A549 (cell line): ENCODE data around the gene SF3B4. TPM values are rescaled to one million over a fixed set of nuclear protein-coding genes. Genes with fewer than 3 reads are reported as not detected.
"Not testable (repeated sequence)": the region's sequence is repeated elsewhere in the genome, so short reads cannot be mapped to it uniquely, and the experiment has no call there.

ENCODE experiments used
- ATAC-seq, 2 experiments: fragments of 200-7000 bp in 1 of 2; fragments of >200 bp in 1 of 2; cut with Nextera tagmentation in 1 of 2; cut with Tn5 transposase in 1 of 2; 3 replicates each; pipeline versions ENCODE4 v1.8.0 to v1.9.1; 2018 to 2020; ENCODE audit warnings: mild to moderate bottlenecking in 1 of 2, moderate library complexity in 1 of 2
- CTCF ChIA-PET: fragments of 300-600 bp; sonication (Branson Sonifier 250); formaldehyde crosslinking; extraction: SDS; loops from one replicate; lab custom pipeline; 2021; ENCODE audit warnings: antibody characterized with exemption, inconsistent platforms; lab: Yijun Ruan, JAX
- POLR2A ChIA-PET: fragments of 350-600 bp; formaldehyde crosslinking; extraction: SDS; loops from one replicate; lab custom pipeline; 2021; ENCODE audit warnings: antibody characterized with exemption, inconsistent platforms; lab: Yijun Ruan, JAX
- DNase-seq, 2 experiments: peaks; one replicate each; pipeline versions ENCODE4 v3.0.0 to v3.0.0-alpha.2; 2011 to 2016; ENCODE audit warnings: low read depth in 1 of 2, low spot score in 1 of 2
- FAIRE-seq: peaks from 2 replicates; lab custom pipeline; 2011; peaks lifted over from hg19 to GRCh38; lab: Jason Lieb, UNC
- H3K27ac ChIP-seq, 2 experiments: fragments of >200 bp; sonication (Bioruptor Twin); formaldehyde crosslinking; 3 replicates each; pipeline ENCODE4 v1.5.1; 2016 to 2017
- H3K4me1 ChIP-seq: fragments of >200 bp; sonication (Bioruptor Twin); formaldehyde crosslinking; 3 replicates; pipeline ENCODE4 v1.6.1; 2016
- H3K4me2 ChIP-seq: fragments of >200 bp; sonication (Bioruptor Twin); formaldehyde crosslinking; 3 replicates; pipeline ENCODE4 v1.6.1; 2016
- H3K4me3 ChIP-seq: fragments of >200 bp; sonication (Bioruptor Twin); formaldehyde crosslinking; 3 replicates; pipeline ENCODE4 v1.5.1; 2016
- H3K9me3 ChIP-seq: fragments of >200 bp; sonication (Bioruptor Twin); formaldehyde crosslinking; 3 replicates; pipeline ENCODE4 v1.6.1; 2016
- ATOH8 ChIP-seq: fragments of 250-450 bp; sonication (Bioruptor Pico); IDR thresholded peaks from 2 replicates; pipeline ENCODE4 v1.5.0; 2020; ENCODE audit warnings: low read depth, mild to moderate bottlenecking, moderate library complexity
- BCL3 ChIP-seq: fragments of >200 bp; sonication (Bioruptor Twin); formaldehyde crosslinking; IDR thresholded peaks from 3 replicates; pipeline ENCODE4 v1.6.1; 2016
- CEBPB ChIP-seq, 2 experiments: fragments of >200 bp in 1 of 2; sonication (Bioruptor Twin) in 1 of 2; formaldehyde crosslinking in 1 of 2; IDR thresholded peaks; 2 replicates each; pipeline ENCODE4 v1.6.1; 2012 to 2016
- CHD2 ChIP-seq: fragments of 150-350 bp; IDR thresholded peaks from 2 replicates; pipeline ENCODE4 v1.6.1; 2014; ENCODE audit warnings: low read length; ENCODE audit not compliant: partially characterized antibody
- E2F6 ChIP-seq: IDR thresholded peaks from 2 replicates; pipeline ENCODE4 v1.6.1; 2012; ENCODE audit warnings: low read depth, borderline replicate concordance
- GATA3 ChIP-seq: IDR thresholded peaks from 2 replicates; pipeline ENCODE4 v1.6.1; 2012; ENCODE audit warnings: borderline replicate concordance
- HEYL ChIP-seq: fragments of 250-450 bp; sonication (Bioruptor Pico); IDR thresholded peaks from 2 replicates; pipeline ENCODE4 v1.8.0; 2021; ENCODE audit warnings: mild to moderate bottlenecking, moderate library complexity
- HMGXB4 ChIP-seq: fragments of 250-450 bp; sonication (Bioruptor Pico); IDR thresholded peaks from 2 replicates; pipeline ENCODE4 v1.5.0; 2021; ENCODE audit warnings: mild to moderate bottlenecking, moderate library complexity, borderline replicate concordance
- KDM1A ChIP-seq: fragments of 200-600 bp; sonication (generic); IDR thresholded peaks from 2 replicates; pipeline ENCODE4 v1.6.1; 2016; ENCODE audit warnings: low read depth, mild to moderate bottlenecking
- PBX3 ChIP-seq: IDR thresholded peaks from 2 replicates; pipeline ENCODE4 v1.6.1; 2012
- POLR2A ChIP-seq: IDR thresholded peaks from 2 replicates; pipeline ENCODE4 v1.6.1; 2012; ENCODE audit warnings: mild to moderate bottlenecking, low read length
- RAD21 ChIP-seq, 2 experiments: fragments of >200 bp in 1 of 2; sonication (Bioruptor Twin) in 1 of 2; formaldehyde crosslinking in 1 of 2; IDR thresholded peaks in 1 of 2; conservative IDR thresholded peaks in 1 of 2; 2 replicates in 1 of 2; 3 replicates in 1 of 2; pipeline ENCODE4 v1.6.1; 2012 to 2018; ENCODE audit warnings: inconsistent platforms in 1 of 2
- REST ChIP-seq: fragments of 200-600 bp; sonication (generic); IDR thresholded peaks from 2 replicates; pipeline ENCODE4 v1.6.1; 2016; ENCODE audit warnings: antibody characterized with exemption, mild to moderate bottlenecking, moderate library complexity
- RFX5 ChIP-seq: fragments of 450-650 bp; IDR thresholded peaks from 2 replicates; pipeline ENCODE4 v1.7.1; 2014; ENCODE audit warnings: antibody characterized with exemption, mild to moderate bottlenecking, moderate library complexity
- USF2 ChIP-seq: fragments of 450-650 bp; IDR thresholded peaks from 2 replicates; pipeline ENCODE4 v1.6.1; 2014; ENCODE audit warnings: antibody characterized with exemption
- WGBS: methylation state at CpG from one replicate; pipeline ENCODE4 v1.1.6; 2017; ENCODE audit errors: missing lambda C conversion rate; 5-methylcytosine and 5-hydroxymethylcytosine counted together
- polyA plus RNA-seq, 4 experiments: library from polyadenylated mRNA; depleted of rRNA in 3 of 4; stranded (reverse); fragments of >200 nt; fragmentation: RNase III in 1 of 4; extraction: RNeasy Plus Mini Kit Qiagen cat#74134 plus additional on column Dnase treatment in 1 of 4; gene quantifications; 2 replicates in 3 of 4; 3 replicates in 1 of 4; pipeline ENCODE4 v1.2.3, GENCODE V29; 2011 to 2017

Gene SF3B4
- polyA plus RNA-seq, 2 of the 4 experiments (the other 2 are of a cell fraction): 71.2 to 94.6 TPM

- TF ChIP-seq REST (peak; percentile 54), E2F6 (0 out of 2 replicates have a peak, but pooled peaks have one; percentile 17), POLR2A (peak; percentile 95), RFX5 (peak; percentile 59; the same call in 1 of the 2 replicates), GATA3 (peak; percentile 56), ATOH8 (CRISPR knock-in tag) (peak; percentile 51; the same call in 1 of the 2 replicates), HEYL (CRISPR knock-in tag) (no peak), HMGXB4 (CRISPR knock-in tag) (no peak; the same call in 1 of the 2 replicates), CEBPB (IDR thresholded peaks at IDR 0.05) (peak in 1 of 2 experiments; percentile 15; a peak in 1 of 4 replicates), KDM1A (0 out of 2 replicates have a peak, but pooled peaks have one; percentile 21), RAD21 (conservative IDR thresholded peaks at IDR 0.05 in 1 of 2, IDR thresholded peaks at IDR 0.05 in 1 of 2) (0 out of 5 replicates have a peak, but pooled peaks of 1 of the 2 experiments have one; percentile 6), PBX3 (peak; percentile 73; the same call in 1 of the 2 replicates)
Observed at GRCh38 chr1:149886396-149887195, 41.0 kb downstream of the SF3B4 start (continued).

GRCh38 chr1:149886121-149886395 is 41.5 kb downstream of the SF3B4 start:
- ChIA-PET POLR2A (interaction anchor here (1.0 to 4.8 kb wide), 12 partner anchors 8 to 301 kb away, joined by 3 to 70 read pairs (median 22); partner anchors contain the start of genes BOLA1, MTMR11, OTUD7B and SF3B4), CTCF (interaction anchor here (0.6 to 4.0 kb wide), 4 partner anchors 43 to 724 kb away, joined by 3 to 32 read pairs (median 10); no protein-coding TSS in a partner anchor)
- peak overlapping the region; percentile 72 to 94 for H3K27ac ChIP-seq
- TF ChIP-seq CHD2: peak; percentile 59
- 0 out of 2 replicates have a peak, but pooled peaks have one; percentile 31 for TF ChIP-seq USF2
- TF ChIP-seq BCL3: 0 out of 3 replicates have a peak, but pooled peaks have one; percentile 19
- FAIRE-seq, H3K9me3 ChIP-seq, ATAC-seq, DNase-seq: not testable (repeated sequence)
- WGBS: 1% methylated on average over 11 of the region's 19 CpGs
- H3K4me2 ChIP-seq: peak overlapping the region; percentile 85
- H3K4me1 ChIP-seq: peaks cover 22% of the 10 kb centered on the region
- peak overlapping the region; percentile 54 for H3K4me3 ChIP-seq
